Endothelial cell (in vitro differentiated cells): ENCODE data around the gene CCDC7. TPM values are rescaled to one million over a fixed set of nuclear protein-coding genes. Genes with fewer than 3 reads are reported as not detected.

Experiments used
- DNase-seq: peaks from one replicate; pipeline ENCODE4 v3.0.0; 2021; ENCODE audit warnings: low spot score
- H3K27ac Mint-ChIP-seq: one replicate; pipeline ENCODE4 v1.8.0; 2021; ENCODE audit warnings: mixed read lengths, inconsistent platforms; ENCODE audit not compliant: unreplicated experiment
- H3K27me3 Mint-ChIP-seq: one replicate; pipeline ENCODE4 v1.8.0; 2021; ENCODE audit warnings: mild to moderate bottlenecking, moderate library complexity, mixed read lengths, inconsistent platforms; ENCODE audit not compliant: unreplicated experiment
- H3K36me3 Mint-ChIP-seq: one replicate; pipeline ENCODE4 v1.8.0; 2021; ENCODE audit warnings: mild to moderate bottlenecking, low read depth, mixed read lengths, inconsistent platforms; ENCODE audit not compliant: unreplicated experiment
- H3K4me1 Mint-ChIP-seq: one replicate; pipeline ENCODE4 v1.8.0; 2021; ENCODE audit warnings: mild to moderate bottlenecking, mixed read lengths, inconsistent platforms; ENCODE audit not compliant: unreplicated experiment
- H3K4me3 Mint-ChIP-seq: one replicate; pipeline ENCODE4 v1.8.0; 2021; ENCODE audit warnings: mild to moderate bottlenecking, mixed read lengths, inconsistent platforms; ENCODE audit not compliant: unreplicated experiment
- H3K9me3 Mint-ChIP-seq: one replicate; pipeline ENCODE4 v1.8.0; 2021; ENCODE audit warnings: mixed read lengths, inconsistent platforms; ENCODE audit not compliant: unreplicated experiment
- total RNA-seq: library from RNA; stranded (reverse); fragmentation: NEBNext Ultra II Directional; extraction: Animal tissue kit (Norgen Biotek cat#: 25700); gene quantifications from one replicate; pipeline ENCODE4 v1.2.1, GENCODE V29; 2021; ENCODE audit not compliant: unreplicated experiment
- TF ChIP-seq, protein P1 (sequence below): fragments of 200-600 bp; sonication (generic); IDR thresholded peaks from one replicate; pipeline ENCODE4 v1.5.0; 2021; ENCODE audit warnings: antibody characterized with exemption; ENCODE audit not compliant: unreplicated experiment

The CCDC7 gene
- total RNA-seq, 1 donor from 2014 or later, result 5.4 TPM

DNA sequence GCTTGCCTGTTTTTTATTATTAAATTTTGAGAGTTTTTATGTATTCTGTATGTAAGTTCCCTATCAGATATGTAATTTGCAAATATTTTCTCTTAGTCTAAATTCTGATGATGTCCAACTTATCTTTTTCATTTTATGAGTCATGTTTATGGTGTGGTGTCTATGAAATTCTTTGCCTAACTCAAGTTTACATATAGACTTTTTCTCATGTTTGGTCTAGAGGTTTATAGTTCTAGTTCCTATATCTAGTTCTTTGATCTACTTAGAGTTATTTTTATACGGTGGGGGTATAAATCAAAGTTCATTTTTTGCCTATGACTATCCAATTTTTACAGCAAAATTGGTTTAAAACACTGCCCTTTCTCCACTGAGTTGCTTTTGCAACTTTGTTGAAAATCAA, 26.3 kb upstream of the CCDC7 start:
- Mint-ChIP-seq H3K27me3 (no peaks in the 10 kb centered on the region), H3K36me3 (no peaks in the 10 kb centered on the region), H3K4me3 (no peak overlapping the region), H3K4me1 (no peaks in the 10 kb centered on the region), H3K9me3 (no peaks in the 10 kb centered on the region), H3K27ac (no peak overlapping the region)
- no peak for DNase-seq
- TF ChIP-seq, protein P1, sequence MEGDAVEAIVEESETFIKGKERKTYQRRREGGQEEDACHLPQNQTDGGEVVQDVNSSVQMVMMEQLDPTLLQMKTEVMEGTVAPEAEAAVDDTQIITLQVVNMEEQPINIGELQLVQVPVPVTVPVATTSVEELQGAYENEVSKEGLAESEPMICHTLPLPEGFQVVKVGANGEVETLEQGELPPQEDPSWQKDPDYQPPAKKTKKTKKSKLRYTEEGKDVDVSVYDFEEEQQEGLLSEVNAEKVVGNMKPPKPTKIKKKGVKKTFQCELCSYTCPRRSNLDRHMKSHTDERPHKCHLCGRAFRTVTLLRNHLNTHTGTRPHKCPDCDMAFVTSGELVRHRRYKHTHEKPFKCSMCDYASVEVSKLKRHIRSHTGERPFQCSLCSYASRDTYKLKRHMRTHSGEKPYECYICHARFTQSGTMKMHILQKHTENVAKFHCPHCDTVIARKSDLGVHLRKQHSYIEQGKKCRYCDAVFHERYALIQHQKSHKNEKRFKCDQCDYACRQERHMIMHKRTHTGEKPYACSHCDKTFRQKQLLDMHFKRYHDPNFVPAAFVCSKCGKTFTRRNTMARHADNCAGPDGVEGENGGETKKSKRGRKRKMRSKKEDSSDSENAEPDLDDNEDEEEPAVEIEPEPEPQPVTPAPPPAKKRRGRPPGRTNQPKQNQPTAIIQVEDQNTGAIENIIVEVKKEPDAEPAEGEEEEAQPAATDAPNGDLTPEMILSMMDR, result no peak

DNA sequence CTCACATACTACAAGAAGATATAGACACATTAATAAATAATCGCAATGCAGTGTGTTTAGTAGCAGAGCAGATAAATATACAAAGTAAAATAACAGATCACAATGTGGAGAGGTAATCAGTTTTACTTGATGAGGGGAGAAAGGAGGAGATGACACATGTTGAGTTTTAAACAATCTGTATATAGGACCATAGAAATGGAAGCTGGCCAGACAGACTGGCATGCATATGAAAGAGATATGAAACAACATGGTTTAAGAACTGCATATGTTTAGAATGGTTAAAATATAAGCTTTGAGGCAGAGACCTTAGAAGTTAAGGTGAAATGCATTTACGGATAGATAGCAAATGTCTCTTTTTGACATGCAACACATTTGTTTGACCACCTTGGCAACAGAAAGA, 19.8 kb upstream of the CCDC7 start:
- H3K4me3 Mint-ChIP-seq, result no peak overlapping the region
- H3K9me3 Mint-ChIP-seq, result no peaks in the 10 kb centered on the region
- H3K27ac Mint-ChIP-seq, result no peak overlapping the region
- no peak for DNase-seq
- H3K27me3 Mint-ChIP-seq, result no peaks in the 10 kb centered on the region
- H3K36me3 Mint-ChIP-seq, result no peaks in the 10 kb centered on the region
- TF ChIP-seq, protein P1, result no peak
- no peaks in the 10 kb centered on the region for H3K4me1 Mint-ChIP-seq

DNA sequence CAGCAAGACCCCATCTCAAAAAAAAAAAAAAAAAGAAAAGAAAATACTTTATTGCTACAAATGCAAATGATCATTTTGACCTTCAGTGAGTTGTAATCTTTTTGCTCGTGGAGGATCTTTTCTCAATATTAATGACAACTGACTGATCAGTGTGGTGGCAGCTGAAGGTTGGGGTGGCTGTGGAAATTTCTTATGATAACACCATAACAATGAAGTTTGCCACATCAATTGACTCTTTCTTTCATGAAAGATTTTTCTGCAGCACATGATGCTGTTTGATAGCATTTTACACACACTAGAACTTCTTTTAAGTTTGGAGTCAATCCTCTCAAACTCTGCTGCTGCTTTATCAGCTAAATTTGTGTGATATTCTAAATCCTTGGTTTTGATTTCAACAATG, 12.4 kb upstream of the CCDC7 start:
- Mint-ChIP-seq H3K4me1 (no peaks in the 10 kb centered on the region), H3K27ac (no peak overlapping the region), H3K4me3 (no peak overlapping the region), H3K27me3 (no peaks in the 10 kb centered on the region), H3K36me3 (peaks cover 5% of the 10 kb centered on the region), H3K9me3 (peaks cover 4% of the 10 kb centered on the region)
- DNase-seq, result no peak
- TF ChIP-seq, protein P1, result no peak

DNA sequence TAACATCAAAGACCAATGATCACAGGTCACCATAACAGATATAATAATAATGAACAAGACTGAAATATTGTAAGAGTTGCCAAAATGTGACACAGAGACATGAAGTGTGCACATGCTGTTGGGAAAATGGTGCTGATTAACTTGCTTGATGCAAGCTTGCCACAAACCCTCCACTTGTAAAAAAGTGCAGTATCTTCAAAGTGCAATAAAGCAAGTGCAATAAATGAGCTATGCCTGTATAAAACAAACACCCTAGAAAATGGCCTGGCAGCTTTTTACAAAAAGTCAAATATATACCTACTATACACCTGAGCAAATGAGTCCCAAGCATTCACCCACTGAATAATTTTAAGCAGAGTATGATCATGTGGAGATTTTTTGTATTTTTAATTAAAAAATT, 9.7 kb upstream of the CCDC7 start:
- H3K36me3 Mint-ChIP-seq, result peaks cover 5% of the 10 kb centered on the region
- TF ChIP-seq, protein P1, result no peak
- no peaks in the 10 kb centered on the region for H3K4me1 Mint-ChIP-seq
- no peak overlapping the region for H3K27ac Mint-ChIP-seq
- no peak for DNase-seq
- H3K9me3 Mint-ChIP-seq, result peaks cover 4% of the 10 kb centered on the region
- H3K4me3 Mint-ChIP-seq, result no peak overlapping the region
- H3K27me3 Mint-ChIP-seq, result no peaks in the 10 kb centered on the region

DNA sequence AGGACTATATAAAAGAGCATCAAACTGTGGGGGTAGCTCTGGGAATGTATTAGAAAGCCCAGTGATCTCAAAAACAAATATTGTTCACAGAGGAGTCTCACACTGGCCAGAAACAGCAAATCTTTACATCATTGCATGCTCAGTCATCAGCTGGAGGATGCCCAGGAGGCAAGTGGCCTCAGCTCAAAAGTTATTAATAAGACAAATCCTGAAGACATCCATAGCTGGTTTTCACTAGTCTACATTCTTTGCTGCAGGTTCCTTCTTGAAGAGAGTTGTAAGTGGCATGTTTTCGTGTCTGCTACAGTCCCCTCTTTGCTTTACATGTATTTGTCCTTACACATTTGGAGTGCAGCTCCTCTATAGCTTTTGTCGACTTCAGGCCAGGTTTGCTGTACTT, 8.6 kb upstream of the CCDC7 start:
- H3K36me3 Mint-ChIP-seq, result peaks cover 5% of the 10 kb centered on the region
- H3K4me1 Mint-ChIP-seq, result no peaks in the 10 kb centered on the region
- H3K9me3 Mint-ChIP-seq, result peaks cover 4% of the 10 kb centered on the region
- no peak overlapping the region for H3K4me3 Mint-ChIP-seq
- H3K27ac Mint-ChIP-seq, result no peak overlapping the region
- DNase-seq, result no peak
- H3K27me3 Mint-ChIP-seq, result no peaks in the 10 kb centered on the region
- TF ChIP-seq, protein P1, result no peak
